Measurements from ENCODE around the gene BIRC5. TPM values are rescaled to one million over a fixed set of nuclear protein-coding genes. Genes with fewer than 3 reads are reported as not detected.

The BIRC5 gene
- total RNA-seq, 1 experiment from 2014 or later, result 140 TPM

- no peak for TF ChIP-seq REST (IDR thresholded peaks at IDR 0.05; ENCODE audit: low read depth)
- no peak for TF ChIP-seq FOSL1 (IDR thresholded peaks at IDR 0.05; ENCODE audit: low read depth)
- TF ChIP-seq TCF7L2 (IDR thresholded peaks at IDR 0.05; ENCODE audit: borderline replicate concordance, extremely low read depth, insufficient read depth, insufficient read length), result no peak
- no peak for TF ChIP-seq MAX (IDR thresholded peaks at IDR 0.05)
- no peak for TF ChIP-seq SRF (IDR thresholded peaks at IDR 0.05; ENCODE audit: low read depth)
- no peak for TF ChIP-seq ELF1 (IDR thresholded peaks at IDR 0.05; ENCODE audit: borderline replicate concordance, low read depth)
Observed at GRCh38 chr17:78184351-78184750, 29.7 kb upstream of the BIRC5 start (continued).

- CTCF ChIA-PET, result interaction anchor here (0.9 to 1.5 kb wide), 3 partner anchors 100 to 166 kb away, joined by 3 read pairs; no protein-coding TSS in a partner anchor
- Histone ChIP-seq H4K20me1 (ENCODE audit: insufficient read depth) (no peaks in the 10 kb centered on the region), H3K36me3 (ENCODE audit: control insufficient read depth in 1 of 2, insufficient read depth in 2 of 2, low read length in 2 of 2) (peaks cover 37 to 47% of the 10 kb centered on the region in 2 experiments), H3K27ac (ENCODE audit: low read depth, low read length) (peak overlapping the region; percentile 36; the same call in 1 of the 2 replicates), H3K27me3 (ENCODE audit: insufficient read depth, low read length) (no peaks in the 10 kb centered on the region), H3K9ac (ENCODE audit: low read length) (peak overlapping the region; percentile 98; the same call in 1 of the 2 replicates), H2AFZ (ENCODE audit: low read depth, low read length, poor library complexity, severe bottlenecking) (no peak overlapping the region), H3K9me3 (ENCODE audit: control insufficient read depth in 1 of 2, insufficient read depth in 1 of 2, low read depth in 1 of 2, low read length in 2 of 2) (no peaks in the 10 kb centered on the region), H3K4me1 (ENCODE audit: control insufficient read depth in 1 of 2, insufficient read depth in 2 of 2, low read length in 2 of 2) (peaks cover 18 to 50% of the 10 kb centered on the region in 2 experiments), H3K4me3 (replicated peaks in 1 of 2; ENCODE audit: low read depth in 1 of 2, low read length in 2 of 2) (no peak overlapping the region), H3K79me2 (ENCODE audit: insufficient read depth, low read length) (peaks cover 83% of the 10 kb centered on the region), H3K9me2 (ENCODE audit: insufficient read depth) (no peaks in the 10 kb centered on the region), H3K4me2 (ENCODE audit: low read length) (peak overlapping the region; percentile 99; the same call in 1 of the 2 replicates)
- ATAC-seq (no peak), DNase-seq (ENCODE audit: low read depth, low spot score) (no peak)
- POLR2A ChIA-PET, result interaction anchor here (4.1 kb wide), 1 partner anchor 10 kb away, joined by 44 read pairs; no protein-coding TSS in a partner anchor
- intact Hi-C loops (cut with micrococcal nuclease), result no loop called here
- no TSS peak for BruUV-seq (replicated peaks)
- RAD21 ChIA-PET (ENCODE audit: low non-redundant PET in 1 of 2, low total read pairs in 2 of 2, uncharacterized antibody in 2 of 2, unreplicated experiment in 2 of 2), result no interaction called here
- no peak for TF ChIP-seq YY1 (IDR thresholded peaks at IDR 0.05; ENCODE audit: extremely low read depth, insufficient replicate concordance, low read depth, low read length)
- TF ChIP-seq ZBTB33 (IDR thresholded peaks at IDR 0.05; ENCODE audit: extremely low read depth, insufficient replicate concordance, low read length), result no peak
- no peak for TF ChIP-seq ZNF274 (IDR thresholded peaks at IDR 0.05; ENCODE audit: low read depth, low read length)
- TF ChIP-seq EGR1 (IDR thresholded peaks at IDR 0.05; ENCODE audit: low read depth), result no peak
- no peak for TF ChIP-seq SP1 (IDR thresholded peaks at IDR 0.05; ENCODE audit: low read depth)
- no peak for TF ChIP-seq FOSL1 (IDR thresholded peaks at IDR 0.05; ENCODE audit: low read depth)
- TF ChIP-seq MAX (IDR thresholded peaks at IDR 0.05), result no peak
- no peak for TF ChIP-seq ATF3 (IDR thresholded peaks at IDR 0.05)
- no peak for TF ChIP-seq CTCF (IDR thresholded peaks at IDR 0.05 in 2 of 3, conservative IDR thresholded peaks at IDR 0.05 in 1 of 3; ENCODE audit: borderline replicate concordance in 1 of 3, insufficient read depth in 1 of 3, low read depth in 2 of 3, low read length in 2 of 3)
- no peak for TF ChIP-seq SIN3A (IDR thresholded peaks at IDR 0.05; ENCODE audit: low read depth)
- no peak for TF ChIP-seq SRF (IDR thresholded peaks at IDR 0.05; ENCODE audit: low read depth)
- TF ChIP-seq CEBPB (IDR thresholded peaks at IDR 0.05; ENCODE audit: low read depth), result no peak
- no peak for TF ChIP-seq POLR2A (IDR thresholded peaks at IDR 0.05; ENCODE audit: borderline replicate concordance, extremely low read depth, insufficient read depth, insufficient read length)
- TF ChIP-seq ZFX (IDR thresholded peaks at IDR 0.05), result no peak
- TF ChIP-seq ELF1 (IDR thresholded peaks at IDR 0.05; ENCODE audit: borderline replicate concordance, low read depth), result no peak
Observed at GRCh38 chr17:78184868-78185267, 29.2 kb upstream of the BIRC5 start.

Measured in HCT116 (cell line).